Effector CD4-positive, alpha-beta T cell (primary cell): ENCODE data around the gene CYP39A1. TPM values are rescaled to one million over a fixed set of nuclear protein-coding genes. Genes with fewer than 3 reads are reported as not detected.

Experiments used
- DNase-seq: peaks from one replicate; pipeline ENCODE4 v3.0.0-alpha.2; 2020
- total RNA-seq: gene quantifications from one replicate; lab custom pipeline; 2026; lab: John Stamatoyannopoulos, UW

The CYP39A1 gene, protein sequence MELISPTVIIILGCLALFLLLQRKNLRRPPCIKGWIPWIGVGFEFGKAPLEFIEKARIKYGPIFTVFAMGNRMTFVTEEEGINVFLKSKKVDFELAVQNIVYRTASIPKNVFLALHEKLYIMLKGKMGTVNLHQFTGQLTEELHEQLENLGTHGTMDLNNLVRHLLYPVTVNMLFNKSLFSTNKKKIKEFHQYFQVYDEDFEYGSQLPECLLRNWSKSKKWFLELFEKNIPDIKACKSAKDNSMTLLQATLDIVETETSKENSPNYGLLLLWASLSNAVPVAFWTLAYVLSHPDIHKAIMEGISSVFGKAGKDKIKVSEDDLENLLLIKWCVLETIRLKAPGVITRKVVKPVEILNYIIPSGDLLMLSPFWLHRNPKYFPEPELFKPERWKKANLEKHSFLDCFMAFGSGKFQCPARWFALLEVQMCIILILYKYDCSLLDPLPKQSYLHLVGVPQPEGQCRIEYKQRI
- not detected for total RNA-seq

DNA sequence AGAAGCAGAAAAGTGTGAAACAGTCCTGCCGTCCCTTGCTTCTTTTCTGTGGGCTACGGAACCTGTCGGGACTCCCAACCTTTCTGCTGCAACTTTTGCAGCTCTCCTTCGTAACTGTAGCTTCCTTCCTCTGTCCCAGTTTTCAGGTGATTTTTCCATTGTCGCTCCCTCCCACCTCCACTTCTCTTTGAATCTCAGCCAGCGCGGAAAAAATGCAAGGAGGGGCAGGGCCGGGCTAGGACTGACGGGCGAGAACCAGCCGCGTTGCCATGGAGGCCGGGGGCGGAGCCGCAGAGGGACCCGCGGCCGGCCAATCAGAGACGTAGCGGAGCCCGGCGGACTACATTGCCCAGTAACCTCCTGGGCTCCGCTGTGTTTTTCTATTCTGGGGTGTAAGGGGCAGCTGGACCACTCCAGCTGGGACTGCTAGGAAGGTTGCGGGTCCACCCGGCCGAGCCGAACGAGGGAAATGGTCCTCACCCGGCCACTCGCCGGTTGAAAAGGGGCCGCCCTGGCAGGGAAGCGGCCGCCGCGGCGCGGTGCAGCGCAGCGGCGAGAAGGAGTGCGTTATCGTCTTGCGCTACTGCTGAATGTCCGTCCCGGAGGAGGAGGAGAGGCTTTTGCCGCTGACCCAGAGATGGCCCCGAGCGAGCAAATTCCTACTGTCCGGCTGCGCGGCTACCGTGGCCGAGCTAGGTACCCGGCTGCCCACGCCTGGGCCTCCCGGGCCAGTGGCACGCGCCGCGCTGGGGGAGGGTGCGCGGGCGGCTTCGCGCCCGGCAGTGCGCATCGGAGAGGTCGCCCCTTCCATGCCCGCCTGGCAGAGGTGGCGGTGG, at the start of gene CYP39A1, which contains the start of gene SLC25A27:
CYP39A1 (minus strand) TSS at position 216 of the 836 bp plus-strand sequence. CDS start 236 bp downstream, outside the sequence.
SLC25A27 (plus strand) TSS at position 373 of the 836 bp plus-strand sequence; CDS start at position 591, 218 bp downstream.
- DNase-seq: peak; percentile 50

GRCh38 chr6:46699970-46700369, 47.4 kb upstream of the CYP39A1 start:
- no peak for DNase-seq

- DNase-seq: no peak
These were observed 38.4 kb upstream of the CYP39A1 start for GRCh38 chr6:46690911-46691451.

GRCh38 chr6:46690141-46690755, 37.6 kb upstream of the CYP39A1 start:
- no peak for DNase-seq

DNA sequence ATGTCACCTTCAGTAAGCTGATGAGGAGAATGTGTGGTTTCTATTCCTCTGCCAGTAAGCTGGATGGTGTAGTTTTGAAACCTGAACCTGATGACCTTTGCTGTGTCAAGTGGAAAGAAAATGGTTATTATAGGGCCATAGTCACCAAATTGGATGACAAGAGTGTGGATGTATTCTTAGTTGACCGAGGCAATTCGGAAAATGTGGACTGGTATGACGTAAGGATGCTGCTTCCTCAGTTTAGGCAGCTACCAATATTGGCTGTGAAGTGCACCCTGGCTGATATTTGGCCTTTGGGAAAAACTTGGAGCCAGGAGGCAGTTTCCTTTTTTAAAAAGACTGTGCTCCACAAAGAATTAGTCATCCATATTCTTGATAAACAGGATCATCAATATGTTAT, 37.0 kb upstream of the CYP39A1 start:
- DNase-seq: no peak

DNA sequence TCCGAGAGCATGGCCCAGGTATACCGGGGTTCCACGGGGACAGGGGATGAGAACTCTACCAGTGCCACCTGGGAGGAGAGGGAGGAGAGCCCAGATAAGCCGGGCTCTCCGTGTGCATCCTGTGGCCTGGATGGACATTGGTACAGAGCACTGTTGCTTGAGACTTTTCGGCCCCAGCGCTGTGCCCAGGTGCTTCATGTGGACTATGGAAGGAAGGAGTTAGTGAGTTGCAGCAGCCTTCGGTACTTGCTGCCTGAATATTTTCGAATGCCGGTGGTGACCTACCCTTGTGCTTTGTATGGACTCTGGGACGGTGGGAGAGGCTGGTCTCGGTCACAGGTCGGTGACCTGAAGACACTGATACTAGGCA, 36.3 kb upstream of the CYP39A1 start:
- no peak for DNase-seq

GRCh38 chr6:46688117-46688965, 35.7 kb upstream of the CYP39A1 start:
- no peak for DNase-seq

DNA sequence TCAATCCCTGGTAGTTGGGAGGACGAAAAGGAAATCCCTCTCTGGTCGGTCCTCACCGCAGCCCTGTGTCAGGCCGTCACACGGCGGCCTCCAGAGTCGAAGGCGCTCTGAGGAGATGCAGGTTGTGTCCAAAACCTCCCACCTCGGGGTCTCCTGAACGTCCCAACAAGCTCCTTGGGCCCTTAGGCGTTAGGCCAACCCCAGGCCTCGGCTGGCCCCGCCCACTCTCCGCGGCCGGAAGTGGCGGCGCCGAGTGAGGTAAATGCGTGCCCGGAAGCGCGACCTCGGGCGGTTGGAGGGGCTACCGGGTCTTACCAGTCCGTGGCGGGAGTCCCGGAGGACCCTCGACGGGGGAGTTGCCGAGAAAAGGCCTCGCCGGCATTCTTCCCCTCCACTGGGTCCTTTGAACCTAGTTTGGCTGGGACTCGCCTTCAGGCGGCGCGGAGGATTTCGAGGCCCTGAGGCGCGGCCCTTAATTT, 35.0 kb upstream of the CYP39A1 start, which contains the start of gene TDRD6:
TDRD6 (plus strand) TSS at position 267 of the 479 bp plus-strand sequence. CDS start 244 bp downstream, outside the sequence.
- DNase-seq: no peak

DNA sequence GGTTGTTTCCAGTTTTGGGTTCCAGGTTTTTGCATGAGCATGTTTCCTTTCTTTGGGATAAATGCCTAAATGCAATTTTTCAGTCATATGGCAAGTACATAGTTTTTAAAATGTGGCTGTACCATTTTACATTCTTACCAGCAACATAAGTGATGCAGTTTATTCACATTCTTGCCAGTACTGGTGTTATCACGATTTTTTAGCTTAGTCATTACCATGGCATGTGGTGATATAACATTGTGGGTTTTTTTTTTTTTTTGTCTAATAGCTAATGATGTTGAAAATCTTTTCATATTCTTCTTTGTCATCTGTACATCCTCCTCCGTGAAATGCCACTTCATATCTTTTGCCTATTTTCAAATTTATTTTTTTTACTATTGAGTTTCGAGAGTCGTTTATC, 32.2 kb upstream of the CYP39A1 start:
- DNase-seq: no peak

DNA sequence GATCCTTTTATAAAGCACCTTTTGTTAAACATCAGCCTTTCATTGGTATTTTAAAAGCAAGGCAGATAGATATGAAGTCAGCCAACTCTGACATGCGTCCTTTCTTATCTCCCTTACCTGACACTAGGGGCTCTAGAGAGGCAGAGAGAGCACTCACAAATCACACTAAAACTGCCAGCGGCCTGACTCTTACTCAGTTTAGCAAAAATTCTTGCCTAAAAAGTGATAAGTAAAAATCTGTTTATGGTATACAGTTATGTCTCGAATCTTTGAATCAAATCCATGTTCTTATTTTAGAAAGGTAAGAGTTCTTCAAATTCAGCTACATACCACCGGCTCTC, 24.7 kb upstream of the CYP39A1 start:
- no peak for DNase-seq

GRCh38 chr6:46676604-46677313, 24.1 kb upstream of the CYP39A1 start:
- DNase-seq: no peak

- DNase-seq: no peak
These were observed 21.8 kb upstream of the CYP39A1 start for GRCh38 chr6:46674410-46674809.

DNA sequence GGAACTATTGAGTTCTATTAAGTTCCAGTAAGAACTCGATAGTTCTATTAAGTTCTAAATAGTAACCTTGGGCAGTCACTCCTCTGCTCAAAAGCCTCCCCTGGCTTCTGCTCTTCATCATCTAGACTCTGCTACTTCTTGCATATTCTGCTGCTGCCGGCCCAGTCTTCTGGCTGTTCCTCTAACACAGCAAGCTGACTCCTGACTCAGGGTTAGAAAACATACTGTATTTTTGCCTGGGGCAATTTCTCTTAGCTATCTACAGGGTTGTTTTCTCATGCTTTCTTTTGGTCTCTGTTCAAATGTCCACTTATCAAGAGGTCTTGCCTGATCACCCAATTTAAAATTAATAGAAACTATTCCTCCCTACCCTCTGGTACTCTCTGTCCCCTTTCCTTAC, 14.8 kb upstream of the CYP39A1 start:
- DNase-seq: no peak

DNA sequence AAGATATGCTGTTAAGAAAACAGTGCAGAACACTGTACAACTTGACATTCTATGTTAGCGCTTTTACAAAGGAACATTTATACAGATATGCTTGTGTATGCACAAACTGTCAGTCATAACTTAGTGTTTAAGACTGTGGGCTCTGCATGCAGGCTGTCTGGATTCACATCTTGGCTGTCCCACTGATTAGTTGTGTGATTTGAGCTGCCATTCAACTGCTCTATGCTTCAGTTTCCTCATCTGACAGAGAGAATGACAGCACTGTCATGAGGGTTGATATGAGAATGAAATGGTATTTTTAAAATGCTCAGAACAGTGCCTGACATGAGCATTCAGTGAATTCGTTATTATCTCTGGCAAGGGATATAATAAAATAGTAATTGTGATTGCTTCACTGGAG, 8.9 kb upstream of the CYP39A1 start:
- no peak for DNase-seq

GRCh38 chr6:46657642-46658041, 5.0 kb upstream of the CYP39A1 start:
- no peak for DNase-seq

GRCh38 chr6:46655803-46656202, 3.2 kb upstream of the CYP39A1 start:
- no peak for DNase-seq

GRCh38 chr6:46653439-46654195, 999 bp upstream of the CYP39A1 start:
- DNase-seq: no peak

GRCh38 chr6:46652232-46652602, 401 bp downstream of the CYP39A1 start:
- no peak for DNase-seq

- DNase-seq: no peak
These were observed 802 bp downstream of the CYP39A1 start for GRCh38 chr6:46651816-46652215.

DNA sequence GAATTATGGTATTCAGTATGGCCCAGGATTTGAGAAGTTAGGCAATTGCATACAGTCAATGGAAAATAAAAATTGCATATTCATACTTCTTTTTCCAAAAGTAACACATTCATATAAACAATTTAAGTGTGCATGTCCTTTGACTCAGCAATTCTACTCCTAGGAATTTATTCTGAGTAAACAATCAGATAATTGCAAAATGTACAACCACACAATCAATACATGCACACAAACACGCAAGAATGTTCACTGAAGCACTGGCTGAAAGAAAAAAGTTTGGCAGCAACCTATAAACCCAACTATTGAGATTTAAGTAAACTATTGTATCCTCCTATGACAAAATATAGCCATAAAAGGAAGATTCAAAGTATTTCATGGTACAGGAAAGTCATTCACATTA, 1.6 kb downstream of the CYP39A1 start:
- no peak for DNase-seq
